ENCODE results near the gene UBE2C.
"Not testable (repeated sequence)": the region's sequence is repeated elsewhere in the genome, so short reads cannot be mapped to it uniquely, and the experiment has no call there.

UBE2C gene

DNA sequence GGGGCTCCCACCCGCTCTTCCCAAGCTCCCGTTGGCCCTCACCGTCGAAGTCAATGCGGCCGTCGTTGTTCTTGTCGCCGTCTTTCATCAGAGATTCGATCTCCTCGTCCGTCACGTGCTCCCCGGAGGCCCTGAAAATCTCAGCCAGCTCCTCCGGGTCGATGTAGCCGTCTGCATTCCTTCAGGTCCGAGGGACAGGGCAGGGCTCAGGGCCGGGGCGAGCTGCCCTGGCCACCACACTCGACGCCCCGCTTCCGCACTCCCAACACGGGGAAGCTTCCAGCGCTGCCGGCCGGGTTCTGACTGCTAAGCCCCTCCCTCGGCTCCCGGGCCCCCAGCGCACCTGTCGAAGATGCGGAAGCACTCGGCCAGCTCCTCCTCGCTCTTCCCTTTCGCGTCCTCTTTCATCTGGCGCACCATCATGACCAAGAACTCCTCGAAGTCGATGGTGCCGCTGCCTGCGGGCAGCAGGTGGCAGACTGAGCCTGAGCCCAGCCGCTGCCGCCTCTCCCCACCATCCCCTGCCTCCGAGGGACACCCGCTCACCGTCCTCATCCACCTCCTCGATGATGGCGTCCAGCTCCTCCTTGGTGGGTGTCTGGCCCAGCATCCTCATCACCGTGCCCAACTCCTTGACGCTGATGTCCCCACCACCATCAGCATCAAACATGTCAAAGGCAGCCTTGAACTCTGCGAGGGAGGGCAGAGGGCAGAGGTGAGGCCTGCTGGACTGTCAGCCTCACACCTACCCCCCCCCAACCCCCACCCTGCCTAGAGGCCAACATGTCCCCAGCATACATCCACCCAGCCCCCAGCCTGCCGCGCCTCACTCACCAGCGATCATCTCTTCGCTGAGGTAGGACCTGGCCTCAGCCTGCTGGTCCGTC is 11.7 kb downstream of the UBE2C start:
- TF ChIP-seq, protein P1, sequence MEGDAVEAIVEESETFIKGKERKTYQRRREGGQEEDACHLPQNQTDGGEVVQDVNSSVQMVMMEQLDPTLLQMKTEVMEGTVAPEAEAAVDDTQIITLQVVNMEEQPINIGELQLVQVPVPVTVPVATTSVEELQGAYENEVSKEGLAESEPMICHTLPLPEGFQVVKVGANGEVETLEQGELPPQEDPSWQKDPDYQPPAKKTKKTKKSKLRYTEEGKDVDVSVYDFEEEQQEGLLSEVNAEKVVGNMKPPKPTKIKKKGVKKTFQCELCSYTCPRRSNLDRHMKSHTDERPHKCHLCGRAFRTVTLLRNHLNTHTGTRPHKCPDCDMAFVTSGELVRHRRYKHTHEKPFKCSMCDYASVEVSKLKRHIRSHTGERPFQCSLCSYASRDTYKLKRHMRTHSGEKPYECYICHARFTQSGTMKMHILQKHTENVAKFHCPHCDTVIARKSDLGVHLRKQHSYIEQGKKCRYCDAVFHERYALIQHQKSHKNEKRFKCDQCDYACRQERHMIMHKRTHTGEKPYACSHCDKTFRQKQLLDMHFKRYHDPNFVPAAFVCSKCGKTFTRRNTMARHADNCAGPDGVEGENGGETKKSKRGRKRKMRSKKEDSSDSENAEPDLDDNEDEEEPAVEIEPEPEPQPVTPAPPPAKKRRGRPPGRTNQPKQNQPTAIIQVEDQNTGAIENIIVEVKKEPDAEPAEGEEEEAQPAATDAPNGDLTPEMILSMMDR (IDR thresholded peaks at IDR 0.05; ENCODE audit: low read depth, low read length, missing control alignments): peak; percentile 53
- no peak overlapping the region for H3K4me3 ChIP-seq (replicated peaks; ENCODE audit: low read depth, low read length)
- DNase-seq (ENCODE audit: extremely low read depth, low read depth): no peak

DNA sequence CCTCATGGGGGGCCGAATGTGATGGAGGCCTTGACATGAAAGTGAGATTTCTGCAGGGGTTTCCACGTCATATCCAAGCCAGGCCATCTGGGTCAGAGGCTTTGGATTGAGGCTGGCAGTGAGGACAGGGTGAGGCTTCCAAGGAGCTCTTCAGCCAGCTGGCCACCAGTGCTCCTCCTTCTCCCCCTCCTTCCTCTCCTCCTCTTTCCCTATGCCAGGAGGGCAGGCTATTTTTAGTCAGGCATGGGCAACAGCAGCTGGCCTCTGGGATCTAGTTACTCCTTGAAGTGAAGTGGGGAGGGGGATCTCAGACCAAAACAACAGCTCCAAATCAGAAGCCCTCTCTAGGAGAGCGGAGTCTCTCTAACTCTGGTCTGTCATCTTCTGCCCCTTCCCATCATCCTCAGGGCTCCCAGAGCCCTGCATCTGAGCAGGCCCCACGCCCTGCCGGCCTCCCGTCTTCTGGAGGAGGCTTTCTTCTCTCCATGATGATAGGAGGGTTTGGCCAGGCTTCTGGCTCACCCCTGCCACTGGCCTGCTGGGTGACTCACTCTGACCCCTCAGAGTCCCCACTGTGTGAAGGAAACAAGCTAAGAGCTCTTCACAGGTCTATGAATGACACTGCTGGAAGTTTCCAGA is 14.1 kb downstream of the UBE2C start:
- no peak for DNase-seq (ENCODE audit: extremely low read depth, low read depth)
- TF ChIP-seq, protein P1 (IDR thresholded peaks at IDR 0.05; ENCODE audit: low read depth, low read length, missing control alignments): no peak
- H3K4me3 ChIP-seq (replicated peaks; ENCODE audit: low read depth, low read length): no peak overlapping the region

DNA sequence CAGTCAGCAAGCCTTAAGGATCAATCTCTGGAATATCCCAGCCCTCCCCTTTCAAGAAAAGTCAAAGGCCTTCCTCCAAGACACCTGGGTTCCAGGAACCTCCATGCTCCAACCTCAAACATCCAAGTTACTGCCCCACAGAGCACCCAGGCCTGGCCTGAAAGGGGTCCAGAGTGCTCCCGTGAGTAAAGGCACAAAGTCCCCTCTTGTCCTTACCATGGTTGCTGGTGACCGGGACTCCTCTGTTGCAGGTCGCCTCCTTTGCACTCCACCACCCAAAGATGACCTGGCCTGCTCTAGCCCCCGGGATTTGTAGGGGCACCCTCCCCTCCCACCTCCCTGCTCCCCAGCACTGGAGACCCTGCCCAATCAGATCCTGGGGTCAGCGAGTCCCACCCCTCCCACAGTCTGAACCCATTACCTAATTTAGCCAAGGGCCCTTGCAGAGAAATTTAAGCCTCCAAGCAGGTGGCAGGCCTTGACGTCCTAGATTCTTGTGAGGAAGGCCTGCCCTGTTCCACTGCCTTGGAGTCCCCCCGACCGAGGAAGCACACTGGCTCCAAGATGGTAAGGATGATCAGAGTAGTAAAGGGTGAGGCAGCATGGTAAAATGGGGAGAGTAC is 14.7 kb downstream of the UBE2C start, which contains the start of gene TNNC2:
TSS of gene TNNC2 (minus strand) at position 283 of the 623 bp plus-strand sequence. CDS start at position 219, 64 bp downstream.
- no peak for DNase-seq (ENCODE audit: extremely low read depth, low read depth)
- no peak within 1 kb of the TSS for H3K4me3 ChIP-seq (replicated peaks; ENCODE audit: low read depth, low read length)
- TF ChIP-seq, protein P1 (IDR thresholded peaks at IDR 0.05; ENCODE audit: low read depth, low read length, missing control alignments): no peak

DNA sequence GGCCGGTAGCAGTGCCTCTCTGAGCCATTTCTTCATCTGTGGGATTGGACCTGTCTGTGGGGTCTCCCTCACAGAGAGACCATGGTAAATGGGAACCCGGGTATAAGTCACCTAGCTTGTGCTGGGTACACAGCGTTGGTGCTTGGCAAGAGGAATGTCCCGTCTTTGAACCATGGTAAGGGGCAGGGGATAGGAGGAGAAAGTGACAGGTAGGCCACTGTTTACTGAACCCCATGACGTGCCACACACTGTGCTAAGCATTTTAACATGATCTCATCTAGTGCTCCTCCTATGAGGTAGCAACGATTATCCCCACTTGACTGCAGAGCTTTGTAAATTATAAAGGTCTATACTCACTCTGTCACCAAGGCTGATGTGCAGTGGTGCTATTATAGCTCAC is 15.3 kb downstream of the UBE2C start:
- TF ChIP-seq, protein P1 (IDR thresholded peaks at IDR 0.05; ENCODE audit: low read depth, low read length, missing control alignments): no peak
- DNase-seq (ENCODE audit: extremely low read depth, low read depth): no peak
- H3K4me3 ChIP-seq (replicated peaks; ENCODE audit: low read depth, low read length): no peak overlapping the region

DNA sequence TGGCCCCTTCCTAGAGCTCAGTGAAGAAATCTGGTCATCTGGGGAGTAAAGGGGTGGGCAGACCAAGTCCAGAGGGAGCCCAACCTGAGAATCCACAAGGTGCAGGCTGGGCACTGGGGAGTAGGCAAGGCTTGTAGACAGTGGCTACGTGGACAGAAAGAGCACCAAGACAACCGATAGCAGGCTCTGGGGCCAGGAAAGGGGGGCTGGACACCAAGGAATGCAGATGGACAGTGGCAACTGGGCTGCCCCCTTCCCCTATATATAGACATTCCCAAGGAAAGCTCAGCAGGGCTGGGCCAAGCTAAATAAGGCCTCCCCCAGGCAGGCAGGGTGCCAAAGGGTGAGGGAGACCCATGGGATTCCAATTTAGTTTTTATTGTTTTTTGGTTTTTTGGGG is 16.1 kb downstream of the UBE2C start:
- TF ChIP-seq, protein P1 (IDR thresholded peaks at IDR 0.05; ENCODE audit: low read depth, low read length, missing control alignments): no peak
- DNase-seq (ENCODE audit: extremely low read depth, low read depth): no peak
- no peak overlapping the region for H3K4me3 ChIP-seq (replicated peaks; ENCODE audit: low read depth, low read length)

DNA sequence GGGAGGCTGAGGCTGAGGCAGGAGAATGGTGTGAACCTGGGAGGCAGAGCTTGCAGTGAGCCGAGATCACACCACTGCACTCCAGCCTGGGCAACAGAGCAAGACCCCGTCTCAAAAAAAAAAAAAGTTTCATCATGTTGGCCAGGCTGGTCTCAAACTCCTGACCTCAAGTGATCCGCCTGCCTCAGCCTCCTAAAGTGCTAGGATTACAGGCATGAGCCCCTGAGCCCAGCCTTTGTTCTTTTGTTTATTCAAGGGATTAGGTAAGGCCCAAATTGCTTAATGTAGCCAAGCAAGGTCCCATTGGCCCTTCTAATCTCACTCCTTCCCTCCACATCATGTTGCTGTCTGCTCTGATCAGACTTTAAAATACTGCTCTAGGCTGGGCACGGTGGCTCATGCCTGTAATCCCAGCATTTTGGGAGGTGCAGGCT is 17.2 kb downstream of the UBE2C start:
- not testable (repeated sequence) for H3K4me3 ChIP-seq (replicated peaks; ENCODE audit: low read depth, low read length); DNase-seq (ENCODE audit: extremely low read depth, low read depth)

DNA sequence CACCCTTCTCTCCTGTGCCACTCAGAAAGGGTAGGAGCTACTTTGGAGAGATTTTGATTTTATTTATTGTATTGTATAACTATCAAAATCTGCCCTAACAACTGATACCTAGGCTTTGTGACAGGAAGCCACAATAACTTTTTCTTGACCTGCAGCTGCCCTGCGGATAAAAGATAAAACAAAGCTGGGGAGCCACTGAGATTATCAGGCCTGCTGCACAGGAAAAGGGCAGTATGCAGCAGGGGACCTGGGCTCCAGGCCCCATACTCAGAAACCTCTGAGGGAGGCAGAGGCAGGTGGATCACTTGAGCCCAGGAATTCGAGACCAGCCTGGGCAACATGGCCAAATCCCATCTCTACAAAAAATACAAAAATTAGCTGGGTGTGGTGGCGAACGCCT is 20.2 kb downstream of the UBE2C start:
- H3K4me3 ChIP-seq (replicated peaks; ENCODE audit: low read depth, low read length): no peak overlapping the region
- TF ChIP-seq, protein P1 (IDR thresholded peaks at IDR 0.05; ENCODE audit: low read depth, low read length, missing control alignments): no peak
- no peak for DNase-seq (ENCODE audit: extremely low read depth, low read depth)

Data from HFF-Myc (cell line).